B cell (primary cell): ENCODE results near the gene TUBAL3. TPM values are rescaled to one million over a fixed set of nuclear protein-coding genes. Genes with fewer than 3 reads are reported as not detected.

Source experiments
- ATAC-seq: fragments of 200-7000 bp; cut with Tn5 transposase; one replicate; pipeline ENCODE4 v1.10.0; 2021; ENCODE audit warnings: low read depth, mild to moderate bottlenecking, moderate number of reproducible peaks, moderate library complexity
- CTCF ChIA-PET: fragments of 350-600 bp; sonication (Branson Sonifier 250); formaldehyde crosslinking; loops from one replicate; lab custom pipeline; 2021; ENCODE audit warnings: antibody characterized with exemption, inconsistent platforms; lab: Charles Lee
- POLR2A ChIA-PET: fragments of 350-600 bp; sonication (Branson Sonifier 250); formaldehyde crosslinking; loops from one replicate; lab custom pipeline; 2021; ENCODE audit warnings: antibody characterized with exemption; lab: Charles Lee
- DNase-seq: peaks from one replicate; pipeline ENCODE4 v3.0.0; 2013
- H2AFZ ChIP-seq: 2 replicates; pipeline ENCODE4 v1.6.1; 2012; ENCODE audit warnings: mild to moderate bottlenecking, low read depth, low read length; ENCODE audit not compliant: insufficient read depth, poor library complexity, severe bottlenecking
- H3K27ac ChIP-seq, 2 donors: 1 replicate in 1 of 2; 2 replicates in 1 of 2; pipeline ENCODE4 v1.5.1; 2012 to 2013; ENCODE audit warnings: low read length in 2 of 2, mild to moderate bottlenecking in 2 of 2, moderate library complexity in 1 of 2
- H3K27me3 ChIP-seq, 4 experiments: fragments of 200-600 bp in 1 of 4; sonication (generic) in 1 of 4; replicated peaks in 1 of 4; 1 replicate in 2 of 4; 2 replicates in 2 of 4; pipeline versions ENCODE4 v1.6.1 to v1.7.0; 2013 to 2016; ENCODE audit warnings: low read length in 3 of 4, mild to moderate bottlenecking in 2 of 4, mixed read lengths in 1 of 4, moderate library complexity in 1 of 4; ENCODE audit not compliant: insufficient read depth in 4 of 4, control insufficient read depth in 3 of 4; ENCODE audit errors: control extremely low read depth in 1 of 4
- H3K36me3 ChIP-seq, 2 experiments: replicated peaks in 1 of 2; 1 replicate in 1 of 2; 2 replicates in 1 of 2; pipeline versions ENCODE4 v1.6.1 to v1.7.1; 2013; ENCODE audit warnings: low read length in 1 of 2; ENCODE audit not compliant: insufficient read depth in 2 of 2, control insufficient read depth in 1 of 2; ENCODE audit errors: control extremely low read depth in 1 of 2, extremely low read depth in 1 of 2
- H3K4me1 ChIP-seq, 2 donors: fragments of 200-600 bp in 1 of 2; sonication (generic) in 1 of 2; 1 replicate in 1 of 2; 2 replicates in 1 of 2; pipeline versions ENCODE4 v1.5.1 to v1.6.1; 2013 to 2017; ENCODE audit warnings: low read length in 2 of 2; ENCODE audit not compliant: control insufficient read depth in 2 of 2, insufficient read depth in 2 of 2
- H3K4me2 ChIP-seq: replicated peaks from 2 replicates; pipeline ENCODE3; 2012; ENCODE audit warnings: mild to moderate bottlenecking, low read depth, low read length; ENCODE audit not compliant: poor library complexity, severe bottlenecking
- H3K4me3 ChIP-seq, 5 experiments: fragments of 200-600 bp in 1 of 5; sonication (generic) in 1 of 5; 1 replicate in 3 of 5; 2 replicates in 2 of 5; pipeline versions ENCODE4 v1.5.1 to v1.7.0; 2011 to 2016; ENCODE audit warnings: low read length in 4 of 5, mild to moderate bottlenecking in 4 of 5, low read depth in 2 of 5, control low read depth in 1 of 5, moderate library complexity in 1 of 5; ENCODE audit not compliant: insufficient read depth in 1 of 5; ENCODE audit errors: control extremely low read depth in 1 of 5, extremely low read depth in 1 of 5
- H3K79me2 ChIP-seq: fragments of 200-600 bp; sonication (generic); one replicate; pipeline ENCODE4 v1.6.0; 2016; ENCODE audit warnings: low read length; ENCODE audit not compliant: control insufficient read depth, insufficient read depth
- H3K9ac ChIP-seq: fragments of 200-600 bp; sonication (generic); 2 replicates; pipeline ENCODE4 v1.6.1; 2017; ENCODE audit warnings: mild to moderate bottlenecking, low read length, moderate library complexity
- H3K9me3 ChIP-seq, 3 donors: one replicate each; pipeline versions ENCODE4 v1.6.1 to v1.7.1; 2013; ENCODE audit warnings: low read length in 2 of 3; ENCODE audit not compliant: control insufficient read depth in 2 of 3, insufficient read depth in 1 of 3; ENCODE audit errors: control extremely low read depth in 1 of 3
- H4K20me1 ChIP-seq: 2 replicates; pipeline ENCODE4 v1.6.0; 2012; ENCODE audit warnings: mild to moderate bottlenecking, low read length; ENCODE audit not compliant: insufficient read depth, control insufficient read depth, poor library complexity, severe bottlenecking
- H3K27ac Mint-ChIP-seq: one replicate; pipeline ENCODE4 v1.8.0; 2021; ENCODE audit warnings: mixed read lengths
- H3K27me3 Mint-ChIP-seq: one replicate; pipeline ENCODE4 v1.8.0; 2021; ENCODE audit warnings: mixed read lengths
- H3K4me1 Mint-ChIP-seq: one replicate; pipeline ENCODE4 v1.8.0; 2021; ENCODE audit warnings: mixed read lengths
- H3K4me3 Mint-ChIP-seq: one replicate; pipeline ENCODE4 v1.8.0; 2021; ENCODE audit warnings: mixed read lengths
- H3K9me3 Mint-ChIP-seq: one replicate; pipeline ENCODE4 v1.8.0; 2022; ENCODE audit warnings: mixed read lengths; ENCODE audit not compliant: insufficient read depth
- CTCF ChIP-seq: fragments of 200-600 bp; IDR thresholded peaks from one replicate; pipeline ENCODE4 v1.8.0; 2022; ENCODE audit warnings: antibody characterized with exemption, mild to moderate bottlenecking
- EZH2 ChIP-seq: IDR thresholded peaks from 2 replicates; pipeline ENCODE4 v1.6.1; 2012; ENCODE audit warnings: borderline replicate concordance, low read depth, mild to moderate bottlenecking, moderate library complexity, low read length; ENCODE audit not compliant: insufficient read depth, poor library complexity, severe bottlenecking
- WGBS: methylation state at CpG from one replicate; pipeline ENCODE4 v1.1.5; 2013; ENCODE audit warnings: missing lambda C conversion rate; ENCODE audit not compliant: insufficient coverage; 5-methylcytosine and 5-hydroxymethylcytosine counted together
- intact Hi-C: fragments of 100-400 bp; cut with micrococcal nuclease; formaldehyde crosslinking; loops from one replicate; pipeline ENCODE4 v1.10.0; 2022
- polyA plus RNA-seq: library from polyadenylated mRNA; depleted of rRNA; stranded (reverse); fragments of >200 nt; gene quantifications from 2 replicates; pipeline ENCODE4 v1.2.3, GENCODE V29; 2012
- total RNA-seq, 2 donors: library from RNA; stranded (reverse); fragments of 120-200 nt in 1 of 2; gene quantifications; 1 replicate in 1 of 2; 2 replicates in 1 of 2; pipeline versions ENCODE4 v1.2.3 to v1.2.4, GENCODE V29; 2013 to 2022

TUBAL3 gene
- total and polyA plus RNA-seq, 2 donors (not counting 1 experiment from before 2014, with no cell fraction given), result not detected

GRCh38 chr10:5447611-5448071 lies 43.0 kb upstream of the TUBAL3 start:
- no peaks in the 10 kb centered on the region for H4K20me1 ChIP-seq
- H3K4me1 ChIP-seq, result peaks cover 20 to 21% of the 10 kb centered on the region in 2 donors
- H3K27ac ChIP-seq, result no peak overlapping the region
- H3K36me3 ChIP-seq, result no peaks in the 10 kb centered on the region
- POLR2A ChIA-PET, result no interaction called here
- TF ChIP-seq CTCF (no peak), EZH2 (no peak)
- intact Hi-C loops, result loop anchor here (2.0 to 10.0 kb wide), 4 partner anchors 35 to 877 kb away; partner anchors contain the start of genes GDI2, NET1 and TASOR2
- Mint-ChIP-seq H3K9me3 (no peaks in the 10 kb centered on the region), H3K27ac (peak overlapping the region; percentile 64), H3K4me3 (peak overlapping the region; percentile 91), H3K4me1 (peaks cover 41% of the 10 kb centered on the region), H3K27me3 (no peaks in the 10 kb centered on the region)
- WGBS, result no CpG with 5 or more reads among the region's 5 CpGs
- peaks cover 7% of the 10 kb centered on the region for H3K79me2 ChIP-seq
- no peak for ATAC-seq
- H3K27me3 ChIP-seq, result no peaks in the 10 kb centered on the region
- H3K9ac ChIP-seq, result peak overlapping the region; percentile 82
- H3K4me2 ChIP-seq, result peak overlapping the region; percentile 86
- H3K9me3 ChIP-seq, result no peaks in the 10 kb centered on the region
- DNase-seq, result peak; percentile 36
- CTCF ChIA-PET, result interaction anchor here (0.8 to 17.3 kb wide), 4 partner anchors 14 to 176 kb away, joined by 3 to 659 read pairs (median 3); no protein-coding TSS in a partner anchor
- H3K4me3 ChIP-seq, result peak overlapping the region in 3 of 5 experiments; percentile 3 to 76 (median 27)
- H2AFZ ChIP-seq, result peak overlapping the region; percentile 86

- DNase-seq, result no peak
- Histone ChIP-seq H3K79me2 (peaks cover 7% of the 10 kb centered on the region), H4K20me1 (no peaks in the 10 kb centered on the region), H2AFZ (peak overlapping the region; percentile 86), H3K36me3 (no peaks in the 10 kb centered on the region), H3K9ac (peak overlapping the region; percentile 82), H3K4me3 (peak overlapping the region in 4 of 5 experiments; percentile 45 to 76 (median 64)), H3K27me3 (no peaks in the 10 kb centered on the region), H3K4me1 (peaks cover 20 to 21% of the 10 kb centered on the region in 2 donors), H3K9me3 (no peaks in the 10 kb centered on the region), H3K4me2 (peak overlapping the region; percentile 86), H3K27ac (no peak overlapping the region)
- ChIA-PET CTCF (interaction anchor here (0.8 to 17.3 kb wide), 6 partner anchors 7 to 177 kb away, joined by 3 to 659 read pairs (median 3); no protein-coding TSS in a partner anchor), POLR2A (interaction anchor here (0.6 kb wide), 1 partner anchor 367 kb away, joined by 4 read pairs; no protein-coding TSS in a partner anchor)
- no peaks in the 10 kb centered on the region for H3K27me3 Mint-ChIP-seq
- WGBS, result no CpG with 5 or more reads among the region's 3 CpGs
- TF ChIP-seq EZH2 (no peak), CTCF (no peak)
- H3K9me3 Mint-ChIP-seq, result no peaks in the 10 kb centered on the region
- peak overlapping the region; percentile 17 for H3K27ac Mint-ChIP-seq
- peaks cover 46% of the 10 kb centered on the region for H3K4me1 Mint-ChIP-seq
- H3K4me3 Mint-ChIP-seq, result peak overlapping the region; percentile 91
- no peak for ATAC-seq
- intact Hi-C loops, result loop anchor here (2.0 to 10.0 kb wide), 4 partner anchors 34 to 878 kb away; partner anchors contain the start of genes GDI2, NET1 and TASOR2
Observed at GRCh38 chr10:5447056-5447455, 42.4 kb upstream of the TUBAL3 start.
